ENCODE data around the gene KRTAP12-3.
"Not testable (repeated sequence)": the region's sequence is repeated elsewhere in the genome, so short reads cannot be mapped to it uniquely, and the experiment has no call there.

Gene KRTAP12-3

GRCh38 chr21:44657635-44658540, at the start of gene KRTAP12-3:
TSS of gene KRTAP12-3 (plus strand) at chr21:44657932. CDS start at chr21:44657980, 48 bp downstream.
- H3K4me1 ChIP-seq (ENCODE audit: control insufficient read depth in 5 of 5, insufficient read depth in 5 of 5, low read length in 5 of 5): peaks cover 0 to 22% (median 5%) of the 10 kb centered on the region in 5 donors
- no peak within 1 kb of the TSS for H3K27ac ChIP-seq (ENCODE audit: low read depth, low read length)
- no peak within 1 kb of the TSS for H3K9ac ChIP-seq (ENCODE audit: low read length in 5 of 5)
- H3K9me3 ChIP-seq (ENCODE audit: control insufficient read depth in 5 of 5, low read length in 5 of 5): peaks cover 0 to 12% (median 11%) of the 10 kb centered on the region in 5 donors
- peak within 1 kb of the TSS in 3 of 5 donors; percentile 10 to 27 (median 24) for H3K4me3 ChIP-seq (ENCODE audit: low read depth in 1 of 5, low read length in 5 of 5)
- peaks cover 4 to 21% (median 14%) of the 10 kb centered on the region in 5 donors for H3K27me3 ChIP-seq (ENCODE audit: control insufficient read depth in 5 of 5, insufficient read depth in 4 of 5, low read length in 5 of 5)
- no peaks in the 10 kb centered on the region for H3K36me3 ChIP-seq (ENCODE audit: control insufficient read depth in 5 of 5, insufficient read depth in 5 of 5, low read length in 5 of 5)

GRCh38 chr21:44609193-44609592, 48.5 kb upstream of the KRTAP12-3 start:
- H3K27ac ChIP-seq (ENCODE audit: low read depth, low read length): no peak overlapping the region
- no peak overlapping the region for H3K9ac ChIP-seq (ENCODE audit: low read length in 5 of 5)
- H3K9me3 ChIP-seq (ENCODE audit: control insufficient read depth in 5 of 5, low read length in 5 of 5): peaks cover 2 to 30% (median 22%) of the 10 kb centered on the region in 5 donors
- H3K36me3 ChIP-seq (ENCODE audit: control insufficient read depth in 5 of 5, insufficient read depth in 5 of 5, low read length in 5 of 5): no peaks in the 10 kb centered on the region
- H3K4me1 ChIP-seq (ENCODE audit: control insufficient read depth in 5 of 5, insufficient read depth in 5 of 5, low read length in 5 of 5): no peaks in the 10 kb centered on the region
- no peak overlapping the region for H3K4me3 ChIP-seq (ENCODE audit: low read depth in 1 of 5, low read length in 5 of 5)
- H3K27me3 ChIP-seq (ENCODE audit: control insufficient read depth in 5 of 5, insufficient read depth in 4 of 5, low read length in 5 of 5): peaks cover 0 to 19% (median 10%) of the 10 kb centered on the region in 5 donors

GRCh38 chr21:44610157-44610843, 47.4 kb upstream of the KRTAP12-3 start:
- not testable (repeated sequence) for H3K27ac ChIP-seq (ENCODE audit: low read depth, low read length); H3K9ac ChIP-seq (ENCODE audit: low read length in 5 of 5); H3K4me1 ChIP-seq (ENCODE audit: control insufficient read depth in 5 of 5, insufficient read depth in 5 of 5, low read length in 5 of 5); H3K4me3 ChIP-seq (ENCODE audit: low read depth in 1 of 5, low read length in 5 of 5); H3K36me3 ChIP-seq (ENCODE audit: control insufficient read depth in 5 of 5, insufficient read depth in 5 of 5, low read length in 5 of 5)
- Histone ChIP-seq H3K9me3 (ENCODE audit: control insufficient read depth in 5 of 5, low read length in 5 of 5) (peaks cover 2 to 30% (median 22%) of the 10 kb centered on the region in 5 donors), H3K27me3 (ENCODE audit: control insufficient read depth in 5 of 5, insufficient read depth in 4 of 5, low read length in 5 of 5) (peaks cover 0 to 21% (median 13%) of the 10 kb centered on the region in 5 donors)

GRCh38 chr21:44611551-44611950, 46.2 kb upstream of the KRTAP12-3 start:
- Histone ChIP-seq H3K4me3 (ENCODE audit: low read depth in 1 of 5, low read length in 5 of 5) (no peak overlapping the region), H3K27ac (ENCODE audit: low read depth, low read length) (no peak overlapping the region), H3K36me3 (ENCODE audit: control insufficient read depth in 5 of 5, insufficient read depth in 5 of 5, low read length in 5 of 5) (no peaks in the 10 kb centered on the region), H3K9ac (ENCODE audit: low read length in 5 of 5) (no peak overlapping the region), H3K9me3 (ENCODE audit: control insufficient read depth in 5 of 5, low read length in 5 of 5) (peaks cover 2 to 30% (median 22%) of the 10 kb centered on the region in 5 donors), H3K27me3 (ENCODE audit: control insufficient read depth in 5 of 5, insufficient read depth in 4 of 5, low read length in 5 of 5) (peaks cover 4 to 29% (median 21%) of the 10 kb centered on the region in 5 donors), H3K4me1 (ENCODE audit: control insufficient read depth in 5 of 5, insufficient read depth in 5 of 5, low read length in 5 of 5) (no peaks in the 10 kb centered on the region)

- H3K4me1 ChIP-seq (ENCODE audit: control insufficient read depth in 5 of 5, insufficient read depth in 5 of 5, low read length in 5 of 5): no peaks in the 10 kb centered on the region
- H3K36me3 ChIP-seq (ENCODE audit: control insufficient read depth in 5 of 5, insufficient read depth in 5 of 5, low read length in 5 of 5): no peaks in the 10 kb centered on the region
- no peak within 1 kb of the TSS for H3K4me3 ChIP-seq (ENCODE audit: low read depth in 1 of 5, low read length in 5 of 5)
- no peak within 1 kb of the TSS for H3K9ac ChIP-seq (ENCODE audit: low read length in 5 of 5)
- no peak within 1 kb of the TSS for H3K27ac ChIP-seq (ENCODE audit: low read depth, low read length)
- peaks cover 4 to 29% (median 21%) of the 10 kb centered on the region in 5 donors for H3K27me3 ChIP-seq (ENCODE audit: control insufficient read depth in 5 of 5, insufficient read depth in 4 of 5, low read length in 5 of 5)
- peaks cover 2 to 30% (median 22%) of the 10 kb centered on the region in 5 donors for H3K9me3 ChIP-seq (ENCODE audit: control insufficient read depth in 5 of 5, low read length in 5 of 5)
Observed at GRCh38 chr21:44612029-44612486, 45.7 kb upstream of the KRTAP12-3 start, which contains the start of gene KRTAP10-8. TSS of gene KRTAP10-8 (plus strand) at chr21:44612079. CDS start at chr21:44612101, 22 bp downstream.

GRCh38 chr21:44612669-44613229, 45.0 kb upstream of the KRTAP12-3 start:
- no peaks in the 10 kb centered on the region for H3K4me1 ChIP-seq (ENCODE audit: control insufficient read depth in 5 of 5, insufficient read depth in 5 of 5, low read length in 5 of 5)
- H3K9me3 ChIP-seq (ENCODE audit: control insufficient read depth in 5 of 5, low read length in 5 of 5): peaks cover 2 to 30% (median 22%) of the 10 kb centered on the region in 5 donors
- H3K9ac ChIP-seq (ENCODE audit: low read length in 5 of 5): no peak overlapping the region
- H3K27me3 ChIP-seq (ENCODE audit: control insufficient read depth in 5 of 5, insufficient read depth in 4 of 5, low read length in 5 of 5): peaks cover 4 to 29% (median 21%) of the 10 kb centered on the region in 5 donors
- H3K27ac ChIP-seq (ENCODE audit: low read depth, low read length): no peak overlapping the region
- no peak overlapping the region for H3K4me3 ChIP-seq (ENCODE audit: low read depth in 1 of 5, low read length in 5 of 5)
- H3K36me3 ChIP-seq (ENCODE audit: control insufficient read depth in 5 of 5, insufficient read depth in 5 of 5, low read length in 5 of 5): no peaks in the 10 kb centered on the region

GRCh38 chr21:44613386-44614155, 44.2 kb upstream of the KRTAP12-3 start:
- Histone ChIP-seq H3K27me3 (ENCODE audit: control insufficient read depth in 5 of 5, insufficient read depth in 4 of 5, low read length in 5 of 5) (peaks cover 4 to 29% (median 21%) of the 10 kb centered on the region in 5 donors), H3K27ac (ENCODE audit: low read depth, low read length) (no peak overlapping the region), H3K36me3 (ENCODE audit: control insufficient read depth in 5 of 5, insufficient read depth in 5 of 5, low read length in 5 of 5) (no peaks in the 10 kb centered on the region), H3K9ac (ENCODE audit: low read length in 5 of 5) (no peak overlapping the region), H3K4me1 (ENCODE audit: control insufficient read depth in 5 of 5, insufficient read depth in 5 of 5, low read length in 5 of 5) (peaks cover 0 to under 1% (median 0%) of the 10 kb centered on the region in 5 donors), H3K4me3 (ENCODE audit: low read depth in 1 of 5, low read length in 5 of 5) (no peak overlapping the region), H3K9me3 (ENCODE audit: control insufficient read depth in 5 of 5, low read length in 5 of 5) (peaks cover 2 to 30% (median 22%) of the 10 kb centered on the region in 5 donors)

GRCh38 chr21:44614161-44614631, 43.5 kb upstream of the KRTAP12-3 start:
- H3K27me3 ChIP-seq (ENCODE audit: control insufficient read depth in 5 of 5, insufficient read depth in 4 of 5, low read length in 5 of 5): peaks cover 4 to 29% (median 21%) of the 10 kb centered on the region in 5 donors
- H3K9ac ChIP-seq (ENCODE audit: low read length in 5 of 5): no peak overlapping the region
- no peak overlapping the region for H3K27ac ChIP-seq (ENCODE audit: low read depth, low read length)
- no peaks in the 10 kb centered on the region for H3K36me3 ChIP-seq (ENCODE audit: control insufficient read depth in 5 of 5, insufficient read depth in 5 of 5, low read length in 5 of 5)
- H3K9me3 ChIP-seq (ENCODE audit: control insufficient read depth in 5 of 5, low read length in 5 of 5): peaks cover 2 to 26% (median 20%) of the 10 kb centered on the region in 5 donors
- H3K4me3 ChIP-seq (ENCODE audit: low read depth in 1 of 5, low read length in 5 of 5): no peak overlapping the region
- peaks cover 0 to 5% (median 3%) of the 10 kb centered on the region in 5 donors for H3K4me1 ChIP-seq (ENCODE audit: control insufficient read depth in 5 of 5, insufficient read depth in 5 of 5, low read length in 5 of 5)

- H3K4me3 ChIP-seq (ENCODE audit: low read depth in 1 of 5, low read length in 5 of 5): no peak overlapping the region
Observed at GRCh38 chr21:44614961-44615391, 42.8 kb upstream of the KRTAP12-3 start.

More at GRCh38 chr21:44614961-44615391, 42.8 kb upstream of the KRTAP12-3 start:
- Histone ChIP-seq H3K27me3 (ENCODE audit: control insufficient read depth in 5 of 5, insufficient read depth in 4 of 5, low read length in 5 of 5) (peaks cover 4 to 29% (median 21%) of the 10 kb centered on the region in 5 donors), H3K36me3 (ENCODE audit: control insufficient read depth in 5 of 5, insufficient read depth in 5 of 5, low read length in 5 of 5) (no peaks in the 10 kb centered on the region), H3K27ac (ENCODE audit: low read depth, low read length) (no peak overlapping the region), H3K9ac (ENCODE audit: low read length in 5 of 5) (no peak overlapping the region), H3K9me3 (ENCODE audit: control insufficient read depth in 5 of 5, low read length in 5 of 5) (peaks cover 0 to 20% (median 16%) of the 10 kb centered on the region in 5 donors), H3K4me1 (ENCODE audit: control insufficient read depth in 5 of 5, insufficient read depth in 5 of 5, low read length in 5 of 5) (peaks cover 0 to 5% (median 3%) of the 10 kb centered on the region in 5 donors)
